ENCODE data around the gene STK11.

The STK11 gene

DNA sequence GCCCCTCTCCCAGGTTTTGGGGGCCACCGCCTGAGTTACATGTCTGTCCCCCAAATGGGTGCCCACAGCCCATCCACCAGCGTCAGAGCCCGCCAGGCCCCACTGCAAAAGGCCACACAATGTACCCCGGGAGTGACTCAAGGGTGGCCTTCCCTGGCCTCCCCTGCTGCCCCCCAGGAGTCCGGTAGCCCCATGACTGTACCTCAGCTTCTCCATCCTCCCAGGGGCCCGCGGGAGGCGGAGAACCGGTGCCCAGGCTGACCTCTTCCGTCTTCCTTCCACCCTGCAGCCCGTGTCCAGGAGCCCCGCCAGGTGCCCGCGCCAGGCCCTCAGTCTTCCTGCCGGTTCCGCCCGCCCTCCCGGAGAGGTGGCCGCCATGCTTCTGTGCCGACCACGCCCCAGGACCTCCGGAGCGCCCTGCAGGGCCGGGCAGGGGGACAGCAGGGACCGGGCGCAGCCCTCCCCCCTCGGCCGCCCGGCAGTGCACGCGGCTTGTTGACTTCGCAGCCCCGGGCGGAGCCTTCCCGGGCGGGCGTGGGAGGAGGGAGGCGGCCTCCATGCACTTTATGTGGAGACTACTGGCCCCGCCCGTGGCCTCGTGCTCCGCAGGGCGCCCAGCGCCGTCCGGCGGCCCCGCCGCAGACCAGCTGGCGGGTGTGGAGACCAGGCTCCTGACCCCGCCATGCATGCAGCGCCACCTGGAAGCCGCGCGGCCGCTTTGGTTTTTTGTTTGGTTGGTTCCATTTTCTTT, 21.9 kb downstream of the STK11 start:
- Histone ChIP-seq H3K36me3 (ENCODE audit: insufficient read depth, low read length) (peaks cover 6% of the 10 kb centered on the region; the same call in 1 of the 2 replicates), H4K20me1 (ENCODE audit: insufficient read depth, low read length, poor library complexity, severe bottlenecking) (no peaks in the 10 kb centered on the region), H3F3A (ENCODE audit: low read depth) (no peaks in the 10 kb centered on the region), H3K4me1 (ENCODE audit: insufficient read depth, low read length, poor library complexity, severe bottlenecking) (no peaks in the 10 kb centered on the region), H2AFZ (ENCODE audit: low read length) (no peak overlapping the region), H3K9ac (ENCODE audit: low read depth, low read length, poor library complexity, severe bottlenecking) (no peak overlapping the region), H3K4me3 (ENCODE audit: low read length, poor library complexity, severe bottlenecking) (no peak overlapping the region), H3K79me2 (ENCODE audit: insufficient read depth, low read length) (no peaks in the 10 kb centered on the region), H3K27me3 (ENCODE audit: insufficient read depth, low read length, poor library complexity, severe bottlenecking) (no peaks in the 10 kb centered on the region), H3K9me3 (ENCODE audit: insufficient read depth, low read depth, low read length) (no peaks in the 10 kb centered on the region), H3K4me2 (ENCODE audit: low read depth, low read length, poor library complexity, severe bottlenecking) (no peak overlapping the region), H3K9me2 (replicated peaks; ENCODE audit: low read depth, low read length) (no peaks in the 10 kb centered on the region)
- no peak for TF ChIP-seq CTCF (conservative IDR thresholded peaks at IDR 0.05; ENCODE audit: low read length)
- no peak for TF ChIP-seq EZH2phosphoT487 (IDR thresholded peaks at IDR 0.05; ENCODE audit: borderline replicate concordance)

DNA sequence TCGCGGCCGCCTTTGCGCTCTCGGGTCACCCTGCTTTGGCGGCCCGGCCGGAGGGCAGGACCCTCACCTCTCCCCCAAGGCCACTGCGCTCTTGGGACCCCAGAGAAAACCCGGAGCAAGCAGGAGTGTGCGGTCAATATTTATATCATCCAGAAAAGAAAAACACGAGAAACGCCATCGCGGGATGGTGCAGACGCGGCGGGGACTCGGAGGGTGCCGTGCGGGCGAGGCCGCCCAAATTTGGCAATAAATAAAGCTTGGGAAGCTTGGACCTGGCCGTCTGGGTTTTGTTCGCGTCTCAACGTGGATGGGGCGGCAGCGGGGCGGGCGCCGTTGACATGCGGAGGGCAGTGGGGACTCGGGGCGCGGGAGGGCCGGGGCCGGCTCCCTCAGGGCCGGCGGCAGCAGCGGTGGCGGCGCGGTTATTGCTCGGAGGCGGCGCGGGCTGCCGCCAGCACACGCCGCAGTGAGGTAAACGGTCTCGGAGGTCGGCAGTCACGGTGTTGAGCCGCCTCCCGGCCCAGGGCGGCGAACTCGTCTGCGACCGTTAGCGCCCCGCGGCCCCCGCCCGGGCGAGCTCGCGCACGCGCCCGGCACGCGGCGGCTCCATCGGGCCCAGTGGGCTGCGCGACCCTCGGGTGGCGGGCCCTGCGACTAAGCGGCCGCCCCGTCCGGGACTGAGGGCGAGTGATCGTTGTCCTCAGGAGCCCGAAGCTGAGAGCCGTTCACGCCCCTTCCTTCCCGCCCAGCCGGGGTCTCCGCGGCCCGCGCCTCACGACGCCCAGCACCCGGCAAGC, 22.8 kb downstream of the STK11 start:
- H3K9me2 ChIP-seq (replicated peaks; ENCODE audit: low read depth, low read length), result no peaks in the 10 kb centered on the region
- H3K79me2 ChIP-seq (ENCODE audit: insufficient read depth, low read length), result no peaks in the 10 kb centered on the region
- no peaks in the 10 kb centered on the region for H3K4me1 ChIP-seq (ENCODE audit: insufficient read depth, low read length, poor library complexity, severe bottlenecking)
- no peak overlapping the region for H3K9ac ChIP-seq (ENCODE audit: low read depth, low read length, poor library complexity, severe bottlenecking)
- TF ChIP-seq EZH2phosphoT487 (IDR thresholded peaks at IDR 0.05; ENCODE audit: borderline replicate concordance) (no peak), CTCF (conservative IDR thresholded peaks at IDR 0.05; ENCODE audit: low read length) (no peak)
- no peak overlapping the region for H2AFZ ChIP-seq (ENCODE audit: low read length)
- H3F3A ChIP-seq (ENCODE audit: low read depth), result no peaks in the 10 kb centered on the region
- H4K20me1 ChIP-seq (ENCODE audit: insufficient read depth, low read length, poor library complexity, severe bottlenecking), result no peaks in the 10 kb centered on the region
- H3K4me3 ChIP-seq (ENCODE audit: low read length, poor library complexity, severe bottlenecking), result no peak overlapping the region
- H3K4me2 ChIP-seq (ENCODE audit: low read depth, low read length, poor library complexity, severe bottlenecking), result no peak overlapping the region
- no peaks in the 10 kb centered on the region for H3K27me3 ChIP-seq (ENCODE audit: insufficient read depth, low read length, poor library complexity, severe bottlenecking)
- peaks cover 6% of the 10 kb centered on the region; the same call in 1 of the 2 replicates for H3K36me3 ChIP-seq (ENCODE audit: insufficient read depth, low read length)
- no peaks in the 10 kb centered on the region for H3K9me3 ChIP-seq (ENCODE audit: insufficient read depth, low read depth, low read length)

DNA sequence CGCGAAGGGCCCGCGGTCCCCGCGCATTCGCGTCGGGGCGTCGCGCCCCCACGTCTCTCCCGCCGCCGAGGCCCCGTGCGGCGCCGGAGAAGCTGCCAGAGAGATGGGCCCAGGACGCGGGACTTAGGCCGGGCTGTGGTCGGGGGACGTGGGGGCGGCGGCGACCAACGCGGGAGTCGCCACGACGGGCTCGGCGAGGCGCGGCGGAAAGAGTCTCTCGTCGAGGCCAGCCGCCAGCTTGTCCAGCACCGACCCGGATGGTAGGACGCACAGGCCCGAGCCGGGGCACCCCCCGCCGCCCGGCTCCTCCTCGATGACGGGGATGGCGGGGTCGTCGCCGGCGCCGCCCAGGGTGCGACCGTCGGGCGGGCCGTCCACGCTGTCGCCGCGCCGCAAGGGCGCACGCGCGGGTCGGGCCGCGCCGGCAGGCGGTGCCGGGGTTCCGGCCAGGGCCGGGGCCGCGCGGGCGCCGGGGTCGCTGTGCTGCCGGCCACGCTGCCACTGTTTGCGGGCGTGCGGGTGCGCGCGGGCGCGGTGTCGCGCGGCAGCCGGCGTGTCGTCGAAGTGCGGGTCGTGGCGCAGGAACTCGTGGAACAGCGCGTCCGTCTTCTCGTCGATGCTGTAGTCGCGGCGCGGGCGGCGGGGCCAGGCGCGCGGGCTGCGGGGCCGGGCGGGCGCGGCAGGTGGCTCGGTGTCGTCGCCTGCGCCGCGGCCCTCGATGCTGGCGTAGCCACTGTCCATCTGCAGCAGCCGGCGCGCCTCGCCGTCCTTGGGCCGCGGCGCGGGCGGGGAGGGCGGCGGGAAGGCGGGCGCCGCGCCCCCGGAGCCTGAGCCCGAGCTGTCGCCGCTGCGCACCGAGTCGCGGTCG, 23.7 kb downstream of the STK11 start:
- Histone ChIP-seq H3K9ac (ENCODE audit: low read depth, low read length, poor library complexity, severe bottlenecking) (no peak overlapping the region), H2AFZ (ENCODE audit: low read length) (no peak overlapping the region), H3K9me2 (replicated peaks; ENCODE audit: low read depth, low read length) (no peaks in the 10 kb centered on the region), H3K36me3 (ENCODE audit: insufficient read depth, low read length) (peaks cover 6% of the 10 kb centered on the region; the same call in 1 of the 2 replicates), H3K4me3 (ENCODE audit: low read length, poor library complexity, severe bottlenecking) (no peak overlapping the region), H3K9me3 (ENCODE audit: insufficient read depth, low read depth, low read length) (no peaks in the 10 kb centered on the region), H4K20me1 (ENCODE audit: insufficient read depth, low read length, poor library complexity, severe bottlenecking) (no peaks in the 10 kb centered on the region), H3K4me1 (ENCODE audit: insufficient read depth, low read length, poor library complexity, severe bottlenecking) (no peaks in the 10 kb centered on the region), H3K79me2 (ENCODE audit: insufficient read depth, low read length) (no peaks in the 10 kb centered on the region), H3K4me2 (ENCODE audit: low read depth, low read length, poor library complexity, severe bottlenecking) (no peak overlapping the region), H3K27me3 (ENCODE audit: insufficient read depth, low read length, poor library complexity, severe bottlenecking) (no peaks in the 10 kb centered on the region), H3F3A (ENCODE audit: low read depth) (no peaks in the 10 kb centered on the region)
- TF ChIP-seq EZH2phosphoT487 (IDR thresholded peaks at IDR 0.05; ENCODE audit: borderline replicate concordance), result no peak

Measured in Loucy (cell line).